ENCODE measurements around the gene ATP5PO.

- TF ChIP-seq CTCF (conservative IDR thresholded peaks at IDR 0.05; ENCODE audit: low read length) (no peak), EZH2phosphoT487 (IDR thresholded peaks at IDR 0.05; ENCODE audit: borderline replicate concordance, low read depth, low read length) (no peak)
These were observed 27.7 kb upstream of the ATP5PO start for GRCh38 chr21:33943293-33943692.

Measured in OCI-LY7 (cell line).